Neural crest cell (in vitro differentiated cells): ENCODE results near the gene C4BPB. TPM values are rescaled to one million over a fixed set of nuclear protein-coding genes. Genes with fewer than 3 reads are reported as not detected.

Experiments
- DNase-seq: peaks from one replicate; pipeline ENCODE4 v3.0.0; 2021; ENCODE audit warnings: low read depth, mixed read lengths, low spot score
- H3K27ac Mint-ChIP-seq: one replicate; pipeline ENCODE4 v1.8.0; 2021; ENCODE audit warnings: mild to moderate bottlenecking, mixed read lengths; ENCODE audit not compliant: unreplicated experiment
- H3K27me3 Mint-ChIP-seq: 2 replicates; pipeline ENCODE4 v1.8.0; 2021; ENCODE audit warnings: low read depth, mild to moderate bottlenecking, mixed read lengths
- H3K36me3 Mint-ChIP-seq: 2 replicates; pipeline ENCODE4 v1.8.0; 2021; ENCODE audit warnings: low read depth, mild to moderate bottlenecking, mixed read lengths
- H3K4me1 Mint-ChIP-seq: 2 replicates; pipeline ENCODE4 v1.8.0; 2021; ENCODE audit warnings: mixed read lengths
- H3K4me3 Mint-ChIP-seq: one replicate; pipeline ENCODE4 v1.8.0; 2021; ENCODE audit warnings: mild to moderate bottlenecking, mixed read lengths
- H3K9me3 Mint-ChIP-seq: 2 replicates; pipeline ENCODE4 v1.8.0; 2021; ENCODE audit warnings: mixed read lengths
- CTCF ChIP-seq: fragments of 200-600 bp; sonication (generic); conservative IDR thresholded peaks from 2 replicates; pipeline ENCODE4 v1.5.0; 2021; ENCODE audit warnings: antibody characterized with exemption, mild to moderate bottlenecking
- total RNA-seq: library from RNA; stranded (reverse); gene quantifications from 2 replicates; pipeline ENCODE4 v1.2.1, GENCODE V29; 2021

C4BPB gene
- total RNA-seq, 1 donor from 2014 or later = not detected

DNA sequence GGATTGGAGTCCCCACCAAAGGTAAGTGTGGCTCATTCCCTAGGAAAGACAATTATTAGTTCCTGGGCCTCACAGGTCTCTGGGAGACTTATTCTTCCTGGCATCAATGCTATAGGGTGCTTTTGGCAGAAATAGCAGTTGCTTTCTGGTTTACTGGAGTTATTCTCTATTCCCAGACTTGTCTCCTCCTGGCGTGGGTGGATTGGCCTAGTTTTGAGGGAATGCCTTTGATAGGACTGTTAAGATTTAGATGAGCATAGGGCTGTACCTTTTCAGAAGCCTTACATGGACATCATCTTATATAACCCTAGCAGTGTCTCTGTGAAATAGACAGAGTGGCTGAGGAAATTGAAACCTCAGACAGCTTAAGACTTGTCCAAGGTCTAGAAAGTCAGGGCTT, 26.6 kb upstream of the C4BPB start:
- DNase-seq = no peak
- H3K27ac Mint-ChIP-seq = no peak overlapping the region
- TF ChIP-seq CTCF = no peak
- peaks cover 7% of the 10 kb centered on the region for H3K36me3 Mint-ChIP-seq
- no peaks in the 10 kb centered on the region for H3K9me3 Mint-ChIP-seq
- H3K4me3 Mint-ChIP-seq = no peak overlapping the region
- no peaks in the 10 kb centered on the region for H3K4me1 Mint-ChIP-seq
- no peaks in the 10 kb centered on the region for H3K27me3 Mint-ChIP-seq

DNA sequence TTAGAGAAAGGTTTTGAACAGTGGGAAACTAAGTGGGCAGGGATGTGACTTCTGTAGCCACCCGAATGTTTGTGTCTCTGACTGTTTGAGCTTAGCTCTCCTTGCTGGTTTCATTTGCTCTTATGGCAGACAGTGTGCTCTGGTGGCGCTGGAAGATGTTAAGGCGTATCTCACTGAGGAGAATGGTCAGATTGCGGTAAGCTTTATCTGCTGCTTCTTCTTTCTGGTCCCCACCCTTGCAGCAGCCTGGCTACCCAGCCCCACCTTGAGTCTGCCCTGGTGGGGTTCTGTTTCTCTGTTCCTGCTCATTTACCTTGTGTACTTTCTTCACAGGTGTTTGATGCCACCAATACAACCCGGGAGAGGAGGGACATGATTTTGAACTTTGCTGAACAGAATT, 25.6 kb upstream of the C4BPB start:
- TF ChIP-seq CTCF = no peak
- Mint-ChIP-seq H3K9me3 (no peaks in the 10 kb centered on the region), H3K27ac (no peak overlapping the region), H3K4me1 (no peaks in the 10 kb centered on the region), H3K27me3 (no peaks in the 10 kb centered on the region), H3K4me3 (no peak overlapping the region), H3K36me3 (peaks cover 7% of the 10 kb centered on the region)
- no peak for DNase-seq

DNA sequence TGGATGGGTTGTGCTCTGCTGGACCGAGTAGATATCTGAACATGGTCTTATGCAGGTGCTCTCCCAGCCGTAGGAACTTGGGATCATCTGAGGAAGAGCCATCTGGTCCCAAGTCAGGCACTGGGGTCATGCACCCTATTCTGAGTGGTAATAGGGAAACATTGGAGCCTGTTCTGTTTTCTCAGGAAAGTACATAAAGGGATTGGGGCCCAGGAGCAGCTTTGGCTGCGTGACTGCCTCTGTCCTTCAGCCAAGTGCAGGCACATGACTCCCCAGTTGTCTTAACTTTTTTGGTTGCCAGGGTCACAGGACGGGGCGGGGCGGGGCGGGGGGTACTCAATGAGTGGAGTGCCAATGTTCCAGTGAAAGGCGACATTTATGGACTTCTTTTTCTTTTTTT, 24.1 kb upstream of the C4BPB start:
- Mint-ChIP-seq H3K27ac (no peak overlapping the region), H3K36me3 (peaks cover 9% of the 10 kb centered on the region), H3K27me3 (no peaks in the 10 kb centered on the region), H3K4me1 (no peaks in the 10 kb centered on the region), H3K9me3 (no peaks in the 10 kb centered on the region), H3K4me3 (no peak overlapping the region)
- TF ChIP-seq CTCF = no peak
- no peak for DNase-seq

DNA sequence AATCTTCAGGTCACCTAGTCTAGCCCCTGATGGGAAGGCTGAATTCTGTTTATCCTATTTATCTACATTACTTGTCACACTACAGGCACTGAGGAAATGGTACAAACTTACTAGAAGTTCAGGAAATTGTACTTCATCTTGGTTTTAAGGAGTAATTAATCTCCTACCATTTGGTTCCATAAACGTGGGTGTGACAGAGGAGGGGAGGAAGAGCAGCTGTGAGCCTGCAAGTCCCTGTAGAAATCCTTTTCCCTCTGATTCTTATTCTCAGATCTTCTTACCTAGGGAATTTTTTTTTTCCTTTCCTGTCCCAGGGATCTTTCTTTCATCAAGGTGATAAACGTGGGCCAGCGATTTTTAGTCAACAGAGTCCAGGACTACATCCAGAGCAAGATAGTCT, 21.5 kb upstream of the C4BPB start:
- Mint-ChIP-seq H3K4me3 (no peak overlapping the region), H3K27ac (no peak overlapping the region), H3K4me1 (no peaks in the 10 kb centered on the region), H3K27me3 (no peaks in the 10 kb centered on the region), H3K36me3 (peaks cover 9% of the 10 kb centered on the region), H3K9me3 (no peaks in the 10 kb centered on the region)
- no peak for TF ChIP-seq CTCF
- no peak for DNase-seq

DNA sequence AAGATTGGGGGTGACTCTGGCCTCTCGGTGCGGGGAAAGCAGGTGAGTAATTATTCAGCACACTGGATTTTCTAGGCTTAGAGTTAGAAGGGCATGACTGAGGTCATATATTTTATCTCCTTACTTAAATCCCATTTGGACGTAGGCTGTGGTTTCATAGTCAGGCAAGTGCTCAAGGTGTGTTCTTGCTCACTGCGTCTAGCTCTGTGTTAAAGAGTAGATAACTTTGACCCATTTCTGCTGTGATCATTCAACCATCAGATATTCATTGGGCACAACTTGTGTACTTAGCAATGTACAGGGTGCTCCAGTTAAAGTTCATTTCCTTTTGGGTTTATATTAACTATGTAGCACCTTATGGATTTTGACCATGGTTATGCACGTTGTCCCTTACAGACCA, 21.0 kb upstream of the C4BPB start:
- no peak for DNase-seq
- H3K9me3 Mint-ChIP-seq = no peaks in the 10 kb centered on the region

More for the DNA sequence above, 21.0 kb upstream of the C4BPB start:
- Mint-ChIP-seq H3K27me3 (no peaks in the 10 kb centered on the region), H3K4me1 (no peaks in the 10 kb centered on the region), H3K4me3 (no peak overlapping the region), H3K27ac (no peak overlapping the region), H3K36me3 (peaks cover 7% of the 10 kb centered on the region)
- TF ChIP-seq CTCF = no peak
